Endothelial cell of umbilical vein (primary cell): ENCODE data around the gene ZNF800.

Experiments
- EZH2 ChIP-seq: IDR thresholded peaks from 2 replicates; pipeline ENCODE4 v1.6.1; 2012; ENCODE audit warnings: borderline replicate concordance, low read depth, mild to moderate bottlenecking, moderate library complexity, low read length, inconsistent platforms; ENCODE audit not compliant: severe bottlenecking
- POLR2A ChIP-seq: IDR thresholded peaks from 2 replicates; pipeline ENCODE4 v1.6.1; 2012; ENCODE audit warnings: low read depth, mild to moderate bottlenecking, control low read depth, low read length
- TF ChIP-seq, protein P1 (sequence below): IDR thresholded peaks from 2 replicates; pipeline ENCODE4 v1.6.1; 2011; ENCODE audit not compliant: insufficient read depth, insufficient read length
- TF ChIP-seq, protein P2 (sequence below), 2 donors: IDR thresholded peaks; 1 replicate in 1 of 2; 2 replicates in 1 of 2; pipeline ENCODE4 v1.5.1; 2011; ENCODE audit warnings: low read length in 2 of 2, mild to moderate bottlenecking in 2 of 2, moderate library complexity in 2 of 2, control low read depth in 1 of 2, inconsistent platforms in 1 of 2, low read depth in 1 of 2; ENCODE audit not compliant: insufficient read depth in 1 of 2; ENCODE audit errors: extremely low read depth in 1 of 2

DNA sequence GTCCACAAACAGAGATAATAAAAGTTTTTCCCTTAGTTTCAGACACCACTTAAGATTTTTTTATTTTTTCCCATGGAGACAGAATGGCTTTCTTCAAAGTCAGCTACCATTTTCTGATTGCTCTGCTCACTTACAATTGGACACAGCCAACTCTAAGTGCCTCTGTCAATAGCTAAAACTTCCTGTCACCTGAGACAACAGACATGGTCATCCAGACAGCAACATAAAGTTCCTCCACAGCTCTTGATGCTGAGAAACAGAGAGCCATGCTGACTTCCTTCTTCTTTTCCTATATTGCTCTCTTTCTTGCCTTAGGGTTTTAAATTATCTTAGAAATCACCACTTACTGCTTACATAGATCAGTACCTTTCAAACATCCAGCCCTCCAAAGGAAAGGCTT lies 12.0 kb downstream of the ZNF800 start:
- TF ChIP-seq EZH2 (no peak), POLR2A (no peak)
- TF ChIP-seq, protein P1, sequence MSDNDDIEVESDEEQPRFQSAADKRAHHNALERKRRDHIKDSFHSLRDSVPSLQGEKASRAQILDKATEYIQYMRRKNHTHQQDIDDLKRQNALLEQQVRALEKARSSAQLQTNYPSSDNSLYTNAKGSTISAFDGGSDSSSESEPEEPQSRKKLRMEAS: no peak
- TF ChIP-seq, protein P2, sequence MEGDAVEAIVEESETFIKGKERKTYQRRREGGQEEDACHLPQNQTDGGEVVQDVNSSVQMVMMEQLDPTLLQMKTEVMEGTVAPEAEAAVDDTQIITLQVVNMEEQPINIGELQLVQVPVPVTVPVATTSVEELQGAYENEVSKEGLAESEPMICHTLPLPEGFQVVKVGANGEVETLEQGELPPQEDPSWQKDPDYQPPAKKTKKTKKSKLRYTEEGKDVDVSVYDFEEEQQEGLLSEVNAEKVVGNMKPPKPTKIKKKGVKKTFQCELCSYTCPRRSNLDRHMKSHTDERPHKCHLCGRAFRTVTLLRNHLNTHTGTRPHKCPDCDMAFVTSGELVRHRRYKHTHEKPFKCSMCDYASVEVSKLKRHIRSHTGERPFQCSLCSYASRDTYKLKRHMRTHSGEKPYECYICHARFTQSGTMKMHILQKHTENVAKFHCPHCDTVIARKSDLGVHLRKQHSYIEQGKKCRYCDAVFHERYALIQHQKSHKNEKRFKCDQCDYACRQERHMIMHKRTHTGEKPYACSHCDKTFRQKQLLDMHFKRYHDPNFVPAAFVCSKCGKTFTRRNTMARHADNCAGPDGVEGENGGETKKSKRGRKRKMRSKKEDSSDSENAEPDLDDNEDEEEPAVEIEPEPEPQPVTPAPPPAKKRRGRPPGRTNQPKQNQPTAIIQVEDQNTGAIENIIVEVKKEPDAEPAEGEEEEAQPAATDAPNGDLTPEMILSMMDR (IDR thresholded peaks at IDR 0.05; ENCODE audit: extremely low read depth in 1 of 2, insufficient read depth in 1 of 2, low read depth in 1 of 2, low read length in 2 of 2): no peak
